ENCODE results near the gene TIMM29. TPM values are rescaled to one million over a fixed set of nuclear protein-coding genes. Genes with fewer than 3 reads are reported as not detected.

TIMM29 gene
- total RNA-seq, 2 experiments from 2014 or later: 27.3 to 28.3 TPM

DNA sequence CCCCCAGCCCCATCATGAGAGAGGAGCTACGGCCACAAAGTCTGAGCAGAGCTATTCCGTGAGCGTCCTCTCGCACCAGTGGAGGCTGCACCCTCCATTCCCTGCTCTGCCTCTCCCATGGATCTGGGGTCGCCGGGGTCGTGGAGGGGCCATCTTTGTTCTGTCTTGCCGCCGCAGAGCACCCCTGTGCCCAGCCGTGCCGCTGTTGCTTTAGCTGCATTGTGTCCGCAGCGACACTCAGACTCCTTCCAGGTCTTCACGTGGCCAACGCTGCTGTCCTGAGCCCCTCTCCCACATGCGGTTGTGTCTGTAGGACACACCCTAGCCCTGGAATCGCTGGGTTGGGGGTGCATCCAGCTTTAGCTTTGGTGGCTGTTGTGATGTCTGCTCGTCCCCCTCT, 16.0 kb upstream of the TIMM29 start:
- no TSS peak for BruUV-seq (replicated peaks)
- Histone ChIP-seq H3K36me3 (ENCODE audit: insufficient read depth, low read length) (peaks cover 79% of the 10 kb centered on the region), H3K27ac (ENCODE audit: low read depth, low read length, poor library complexity, severe bottlenecking) (no peak overlapping the region), H3K4me3 (ENCODE audit: low read depth, low read length, poor library complexity, severe bottlenecking) (no peak overlapping the region), H2AFZ (ENCODE audit: low read length) (no peak overlapping the region), H3K9me3 (ENCODE audit: low read length) (no peaks in the 10 kb centered on the region), H3K4me2 (ENCODE audit: low read length) (no peak overlapping the region), H3K9me2 (ENCODE audit: insufficient read depth, low read length) (no peaks in the 10 kb centered on the region), H3K79me2 (ENCODE audit: insufficient read depth, low read depth, low read length) (no peaks in the 10 kb centered on the region), H4K20me1 (ENCODE audit: insufficient read depth, low read length) (no peaks in the 10 kb centered on the region), H3K4me1 (ENCODE audit: insufficient read depth, low read length, poor library complexity, severe bottlenecking) (no peaks in the 10 kb centered on the region)
- ChIA-PET POLR2A (interaction anchor here (0.6 kb wide), 1 partner anchor 263 kb away, joined by 4 read pairs; no protein-coding TSS in a partner anchor), CTCF (ENCODE audit: unreplicated experiment) (interaction anchor here (0.6 kb wide), 1 partner anchor 24 kb away, joined by 3 read pairs; no protein-coding TSS in a partner anchor)
- intact Hi-C loops (cut with micrococcal nuclease; ENCODE audit: unreplicated experiment): no loop called here
- no peak for DNase-seq (ENCODE audit: low spot score)
- TF ChIP-seq, protein P1, sequence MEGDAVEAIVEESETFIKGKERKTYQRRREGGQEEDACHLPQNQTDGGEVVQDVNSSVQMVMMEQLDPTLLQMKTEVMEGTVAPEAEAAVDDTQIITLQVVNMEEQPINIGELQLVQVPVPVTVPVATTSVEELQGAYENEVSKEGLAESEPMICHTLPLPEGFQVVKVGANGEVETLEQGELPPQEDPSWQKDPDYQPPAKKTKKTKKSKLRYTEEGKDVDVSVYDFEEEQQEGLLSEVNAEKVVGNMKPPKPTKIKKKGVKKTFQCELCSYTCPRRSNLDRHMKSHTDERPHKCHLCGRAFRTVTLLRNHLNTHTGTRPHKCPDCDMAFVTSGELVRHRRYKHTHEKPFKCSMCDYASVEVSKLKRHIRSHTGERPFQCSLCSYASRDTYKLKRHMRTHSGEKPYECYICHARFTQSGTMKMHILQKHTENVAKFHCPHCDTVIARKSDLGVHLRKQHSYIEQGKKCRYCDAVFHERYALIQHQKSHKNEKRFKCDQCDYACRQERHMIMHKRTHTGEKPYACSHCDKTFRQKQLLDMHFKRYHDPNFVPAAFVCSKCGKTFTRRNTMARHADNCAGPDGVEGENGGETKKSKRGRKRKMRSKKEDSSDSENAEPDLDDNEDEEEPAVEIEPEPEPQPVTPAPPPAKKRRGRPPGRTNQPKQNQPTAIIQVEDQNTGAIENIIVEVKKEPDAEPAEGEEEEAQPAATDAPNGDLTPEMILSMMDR (conservative IDR thresholded peaks at IDR 0.05; ENCODE audit: low read length): no peak
- TF ChIP-seq EZH2phosphoT487 (IDR thresholded peaks at IDR 0.05; ENCODE audit: borderline replicate concordance, low read depth, low read length): no peak

DNA sequence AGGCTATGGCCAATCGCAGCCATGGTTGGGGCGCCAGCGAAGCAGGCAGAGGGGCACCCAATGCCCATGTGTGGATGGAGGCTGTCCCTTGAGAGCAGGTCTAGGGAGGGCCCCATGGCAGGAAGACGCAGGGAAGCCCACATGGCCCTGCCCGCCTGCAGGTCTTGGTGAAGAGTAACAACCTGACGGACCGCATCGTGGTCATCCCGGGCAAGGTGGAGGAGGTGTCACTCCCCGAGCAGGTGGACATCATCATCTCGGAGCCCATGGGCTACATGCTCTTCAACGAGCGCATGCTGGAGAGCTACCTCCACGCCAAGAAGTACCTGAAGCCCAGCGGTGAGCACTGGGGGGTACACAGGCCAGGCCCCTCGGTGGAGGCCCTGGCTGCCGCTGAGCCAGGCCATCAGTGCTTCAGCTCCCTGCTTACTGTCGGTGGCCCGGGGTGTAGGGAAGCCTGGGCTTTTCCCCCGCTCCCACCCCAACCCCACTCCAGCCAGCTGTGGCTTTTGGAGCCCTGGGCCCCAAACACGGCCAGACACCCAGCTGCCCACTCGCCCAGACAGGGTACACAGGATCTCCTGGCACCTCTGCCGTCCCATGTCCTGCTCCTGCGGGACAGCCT, 14.8 kb upstream of the TIMM29 start:
- no peak overlapping the region for H3K4me3 ChIP-seq (ENCODE audit: low read depth, low read length, poor library complexity, severe bottlenecking)
- BruUV-seq (replicated peaks): no TSS peak
- no peak overlapping the region for H2AFZ ChIP-seq (ENCODE audit: low read length)

More for the DNA sequence above, 14.8 kb upstream of the TIMM29 start:
- Histone ChIP-seq H3K4me2 (ENCODE audit: low read length) (no peak overlapping the region), H3K36me3 (ENCODE audit: insufficient read depth, low read length) (peaks cover 79% of the 10 kb centered on the region), H3K9me2 (ENCODE audit: insufficient read depth, low read length) (no peaks in the 10 kb centered on the region), H3K9me3 (ENCODE audit: low read length) (no peaks in the 10 kb centered on the region), H4K20me1 (ENCODE audit: insufficient read depth, low read length) (no peaks in the 10 kb centered on the region), H3K27ac (ENCODE audit: low read depth, low read length, poor library complexity, severe bottlenecking) (no peak overlapping the region), H3K4me1 (ENCODE audit: insufficient read depth, low read length, poor library complexity, severe bottlenecking) (peaks cover 3% of the 10 kb centered on the region), H3K79me2 (ENCODE audit: insufficient read depth, low read depth, low read length) (no peaks in the 10 kb centered on the region)
- ChIA-PET POLR2A (no interaction called here), CTCF (ENCODE audit: unreplicated experiment) (no interaction called here)
- intact Hi-C loops (cut with micrococcal nuclease; ENCODE audit: unreplicated experiment): no loop called here
- TF ChIP-seq, protein P1 (conservative IDR thresholded peaks at IDR 0.05; ENCODE audit: low read length): no peak
- TF ChIP-seq EZH2phosphoT487 (IDR thresholded peaks at IDR 0.05; ENCODE audit: borderline replicate concordance, low read depth, low read length): no peak
- DNase-seq (ENCODE audit: low spot score): no peak
